GM18870 (cell line): ENCODE results near the gene RAB40A.
"Not testable (repeated sequence)": the region's sequence is repeated elsewhere in the genome, so short reads cannot be mapped to it uniquely, and the experiment has no call there.

ENCODE experiments used
- ATAC-seq: cut with Tn5 transposase; IDR thresholded peaks from one replicate; pipeline ENCODE4 v1.9.1; 2021; ENCODE audit warnings: moderate library complexity; ENCODE audit not compliant: unreplicated experiment

The RAB40A gene

GRCh38 chrX:103524747-103525146 lies 5.5 kb upstream of the RAB40A start:
- ATAC-seq: no peak

- no peak for ATAC-seq
Measured at GRCh38 chrX:103523605-103524004, 4.3 kb upstream of the RAB40A start.

GRCh38 chrX:103520386-103520785 lies 1.1 kb upstream of the RAB40A start:
- no peak for ATAC-seq

GRCh38 chrX:103518571-103518970 lies 718 bp downstream of the RAB40A start:
- no peak for ATAC-seq

- no peak for ATAC-seq
Measured at GRCh38 chrX:103517246-103517645, 2.0 kb downstream of the RAB40A start.

- no peak for ATAC-seq
Measured at GRCh38 chrX:103513476-103514108, 5.7 kb downstream of the RAB40A start.

- ATAC-seq: no peak
Measured at GRCh38 chrX:103513067-103513466, 6.2 kb downstream of the RAB40A start.

- ATAC-seq: no peak
Measured at GRCh38 chrX:103510031-103510430, 9.3 kb downstream of the RAB40A start.

GRCh38 chrX:103503853-103504207 lies 15.5 kb downstream of the RAB40A start:
- ATAC-seq: no peak

GRCh38 chrX:103503163-103503852 lies 16.0 kb downstream of the RAB40A start:
- peak; percentile 52 for ATAC-seq

- no peak for ATAC-seq
Measured at GRCh38 chrX:103498786-103499185, 20.5 kb downstream of the RAB40A start.

GRCh38 chrX:103495786-103496185 lies 23.5 kb downstream of the RAB40A start:
- ATAC-seq: no peak

GRCh38 chrX:103493578-103493977 lies 25.7 kb downstream of the RAB40A start:
- ATAC-seq: not testable (repeated sequence)

- ATAC-seq: not testable (repeated sequence)
Measured at GRCh38 chrX:103489733-103490132, 29.6 kb downstream of the RAB40A start.

- no peak for ATAC-seq
Measured at GRCh38 chrX:103488794-103489193, 30.5 kb downstream of the RAB40A start.

- ATAC-seq: no peak
Measured at GRCh38 chrX:103488332-103488731, 31.0 kb downstream of the RAB40A start.

- ATAC-seq: no peak
Measured at GRCh38 chrX:103483720-103484119, 35.6 kb downstream of the RAB40A start.

GRCh38 chrX:103480526-103480925 lies 38.8 kb downstream of the RAB40A start:
- ATAC-seq: no peak

- no peak for ATAC-seq
Measured at GRCh38 chrX:103477496-103477895, 41.8 kb downstream of the RAB40A start.

- ATAC-seq: no peak
Measured at GRCh38 chrX:103475381-103475780, 43.9 kb downstream of the RAB40A start.

- ATAC-seq: not testable (repeated sequence)
Measured at GRCh38 chrX:103469977-103470376, 49.3 kb downstream of the RAB40A start.

GRCh38 chrX:103467887-103468286 lies 51.4 kb downstream of the RAB40A start:
- no peak for ATAC-seq

- no peak for ATAC-seq
Measured at GRCh38 chrX:103467156-103467555, 52.1 kb downstream of the RAB40A start.
